ENCODE results near the gene SKI.

DNA sequence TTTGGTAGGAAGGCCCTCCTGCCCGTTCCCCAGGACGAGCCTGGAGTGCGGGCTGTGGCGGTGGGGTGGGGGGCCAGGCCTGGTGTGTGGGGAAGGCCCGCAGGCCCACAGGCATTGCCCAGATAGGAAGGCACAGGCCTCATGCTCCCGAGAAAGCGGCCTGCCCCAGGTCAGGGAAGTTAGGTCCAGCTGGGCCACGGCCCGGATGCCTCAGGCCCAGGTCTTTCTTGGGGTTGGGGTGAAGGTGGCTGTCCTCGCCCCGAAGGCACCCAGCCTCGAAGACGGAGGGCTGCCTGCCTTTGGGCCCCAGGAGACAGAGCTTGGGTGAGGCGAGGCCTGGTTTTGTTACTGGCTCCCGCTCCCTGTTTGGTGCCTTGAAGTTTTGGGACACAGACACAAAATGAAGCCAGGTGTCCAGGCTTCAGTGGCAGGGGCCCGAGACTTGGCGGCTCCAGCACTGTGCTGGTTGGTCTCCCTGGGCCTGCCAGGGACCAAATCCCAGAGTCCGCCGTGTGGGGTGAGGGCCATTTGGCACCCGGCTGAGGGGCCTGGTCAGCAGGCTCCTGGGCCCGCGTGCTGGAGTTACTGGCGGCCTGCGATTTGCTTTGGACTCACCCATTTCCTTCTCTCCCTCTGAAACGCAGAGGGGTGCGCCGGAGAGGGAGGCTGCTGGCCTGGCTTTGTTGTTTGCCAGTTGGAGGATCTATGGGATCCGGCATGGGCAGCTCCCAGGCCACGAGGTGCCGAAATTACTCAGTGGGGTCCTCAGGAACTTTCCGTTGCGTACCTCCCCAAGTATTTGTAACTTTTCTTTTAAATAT lies 2.0 kb downstream of the SKI start:
- TF ChIP-seq POLR2A (IDR thresholded peaks at IDR 0.05; ENCODE audit: extremely low read depth, insufficient read length) (no peak), MYC (IDR thresholded peaks at IDR 0.05; ENCODE audit: low read depth, low read length) (no peak; the same call in 1 of the 2 replicates)
- TF ChIP-seq, protein P1, sequence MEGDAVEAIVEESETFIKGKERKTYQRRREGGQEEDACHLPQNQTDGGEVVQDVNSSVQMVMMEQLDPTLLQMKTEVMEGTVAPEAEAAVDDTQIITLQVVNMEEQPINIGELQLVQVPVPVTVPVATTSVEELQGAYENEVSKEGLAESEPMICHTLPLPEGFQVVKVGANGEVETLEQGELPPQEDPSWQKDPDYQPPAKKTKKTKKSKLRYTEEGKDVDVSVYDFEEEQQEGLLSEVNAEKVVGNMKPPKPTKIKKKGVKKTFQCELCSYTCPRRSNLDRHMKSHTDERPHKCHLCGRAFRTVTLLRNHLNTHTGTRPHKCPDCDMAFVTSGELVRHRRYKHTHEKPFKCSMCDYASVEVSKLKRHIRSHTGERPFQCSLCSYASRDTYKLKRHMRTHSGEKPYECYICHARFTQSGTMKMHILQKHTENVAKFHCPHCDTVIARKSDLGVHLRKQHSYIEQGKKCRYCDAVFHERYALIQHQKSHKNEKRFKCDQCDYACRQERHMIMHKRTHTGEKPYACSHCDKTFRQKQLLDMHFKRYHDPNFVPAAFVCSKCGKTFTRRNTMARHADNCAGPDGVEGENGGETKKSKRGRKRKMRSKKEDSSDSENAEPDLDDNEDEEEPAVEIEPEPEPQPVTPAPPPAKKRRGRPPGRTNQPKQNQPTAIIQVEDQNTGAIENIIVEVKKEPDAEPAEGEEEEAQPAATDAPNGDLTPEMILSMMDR (IDR thresholded peaks at IDR 0.05; ENCODE audit: low read depth, low read length): no peak
- TF ChIP-seq, protein P2, sequence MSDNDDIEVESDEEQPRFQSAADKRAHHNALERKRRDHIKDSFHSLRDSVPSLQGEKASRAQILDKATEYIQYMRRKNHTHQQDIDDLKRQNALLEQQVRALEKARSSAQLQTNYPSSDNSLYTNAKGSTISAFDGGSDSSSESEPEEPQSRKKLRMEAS (IDR thresholded peaks at IDR 0.05; ENCODE audit: low read depth, low read length): 0 out of 2 replicates have a peak, but pooled peaks have one; percentile 10
